GM18505 (cell line): Measurements from ENCODE around the gene AFG1L.
"Not testable (repeated sequence)": the region's sequence is repeated elsewhere in the genome, so short reads cannot be mapped to it uniquely, and the experiment has no call there.

Experiments used
- ATAC-seq: cut with Tn5 transposase; IDR thresholded peaks from one replicate; pipeline ENCODE4 v1.9.1; 2021; ENCODE audit not compliant: unreplicated experiment
- POLR2A ChIP-seq: IDR thresholded peaks from 4 replicates; pipeline ENCODE4 v1.6.1; 2011; ENCODE audit warnings: borderline replicate concordance; ENCODE audit not compliant: insufficient read depth, insufficient read length; ENCODE audit errors: extremely low read depth

Gene AFG1L

DNA sequence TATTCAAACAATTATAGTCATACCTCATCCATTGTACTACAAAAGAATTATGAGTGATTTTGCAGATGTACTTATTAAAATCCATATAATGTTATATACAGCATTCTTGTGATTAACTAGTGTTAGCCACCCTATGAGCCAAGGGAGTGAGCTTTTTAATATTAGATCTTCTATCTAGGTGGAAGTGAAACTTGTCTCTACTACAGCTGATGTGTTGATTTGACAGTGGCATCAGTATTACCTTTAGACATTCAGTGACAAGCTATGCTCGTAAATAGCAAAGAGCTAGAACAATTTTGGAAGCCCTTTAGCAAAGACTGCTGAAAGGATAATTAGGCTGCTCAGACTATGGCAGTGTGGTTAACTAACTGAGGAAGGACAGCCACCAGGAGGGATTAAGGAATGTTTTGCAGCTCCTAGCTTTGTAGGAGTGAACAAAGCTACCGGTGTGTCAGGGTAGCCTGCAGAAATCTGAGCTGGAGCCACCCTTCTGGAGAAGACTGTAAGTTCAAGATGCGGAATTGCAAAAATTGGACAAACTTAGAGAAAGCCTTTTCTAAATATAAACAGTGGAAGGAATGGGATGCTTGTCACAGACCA is 73.7 kb downstream of the AFG1L start:
- no peak for ATAC-seq
- TF ChIP-seq POLR2A: no peak

DNA sequence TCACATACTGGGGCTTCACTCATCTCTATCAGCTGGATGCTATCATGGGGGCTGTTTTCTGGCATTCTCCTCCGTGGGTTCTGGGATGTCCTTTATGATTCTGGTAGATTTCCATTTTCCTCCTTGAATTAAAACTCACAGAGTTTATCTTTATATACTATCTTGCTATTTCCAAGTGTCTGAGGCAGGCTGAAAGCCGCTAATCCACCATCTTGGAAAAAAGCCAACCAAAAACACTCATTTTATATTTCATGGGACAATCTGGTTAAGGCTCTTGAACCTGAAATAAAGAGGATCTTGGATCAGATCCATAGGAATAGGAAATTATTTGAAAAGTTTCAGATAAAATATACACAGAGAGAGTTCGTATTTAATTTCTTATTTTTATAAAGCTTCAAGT is 86.0 kb downstream of the AFG1L start:
- TF ChIP-seq POLR2A: no peak
- no peak for ATAC-seq

DNA sequence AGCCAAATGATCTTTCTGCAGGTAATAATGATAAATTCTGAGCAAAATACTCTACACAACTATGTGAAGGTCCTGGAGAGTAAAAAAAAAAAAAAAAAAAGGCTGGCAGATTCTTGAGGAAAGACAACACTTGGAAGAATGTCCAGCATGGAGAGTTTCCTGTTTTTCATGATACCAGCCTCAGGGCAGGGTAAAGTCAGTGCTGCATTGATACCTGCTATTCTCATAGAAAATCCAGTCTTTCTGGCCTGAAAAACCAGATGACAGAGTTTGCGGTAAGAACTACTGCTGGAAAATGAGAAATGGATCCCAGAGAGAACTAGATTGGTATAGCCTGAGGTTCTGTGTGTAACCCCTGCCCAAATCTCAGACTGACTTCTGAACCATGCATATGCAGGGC is 89.1 kb downstream of the AFG1L start:
- no peak for ATAC-seq
- TF ChIP-seq POLR2A: no peak

DNA sequence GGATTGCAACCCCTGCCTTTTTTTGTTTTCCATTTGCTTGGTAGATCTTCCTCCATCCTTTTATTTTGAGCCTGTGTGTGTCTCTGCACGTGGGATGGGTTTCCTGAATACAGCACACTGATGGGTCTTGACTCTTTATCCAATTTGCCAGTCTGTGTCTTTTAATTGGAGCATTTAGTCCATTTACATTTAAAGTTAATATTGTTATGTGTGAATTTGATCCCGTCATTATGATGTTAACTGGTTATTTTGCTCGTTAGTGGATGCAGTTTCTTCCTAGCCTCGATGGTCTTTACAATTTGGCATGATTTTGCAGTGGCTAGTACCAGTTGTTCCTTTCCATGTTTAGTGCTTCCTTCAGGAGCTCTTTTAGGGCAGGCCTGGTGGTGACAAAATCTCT is 94.3 kb downstream of the AFG1L start:
- ATAC-seq: not testable (repeated sequence)

DNA sequence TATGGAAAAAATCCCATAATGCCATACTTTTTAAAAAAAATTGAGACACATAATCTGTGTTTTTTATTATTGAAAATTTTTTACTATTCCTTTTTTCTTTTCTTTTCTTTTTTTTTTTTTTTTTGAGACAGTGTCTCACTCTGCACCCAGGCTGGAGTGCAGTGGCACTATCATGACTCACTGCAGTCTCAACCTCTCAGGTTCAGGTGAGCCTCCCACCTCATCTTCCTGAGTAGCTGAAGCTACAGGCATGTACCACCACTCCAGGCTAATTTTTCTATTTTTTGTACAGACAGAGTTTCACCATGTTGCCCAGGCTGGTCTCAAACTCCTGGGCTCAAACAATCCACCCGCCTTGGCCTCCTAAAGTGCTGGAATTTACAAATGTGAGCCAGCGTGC is 100.4 kb downstream of the AFG1L start:
- no peak for ATAC-seq
- TF ChIP-seq POLR2A: no peak

DNA sequence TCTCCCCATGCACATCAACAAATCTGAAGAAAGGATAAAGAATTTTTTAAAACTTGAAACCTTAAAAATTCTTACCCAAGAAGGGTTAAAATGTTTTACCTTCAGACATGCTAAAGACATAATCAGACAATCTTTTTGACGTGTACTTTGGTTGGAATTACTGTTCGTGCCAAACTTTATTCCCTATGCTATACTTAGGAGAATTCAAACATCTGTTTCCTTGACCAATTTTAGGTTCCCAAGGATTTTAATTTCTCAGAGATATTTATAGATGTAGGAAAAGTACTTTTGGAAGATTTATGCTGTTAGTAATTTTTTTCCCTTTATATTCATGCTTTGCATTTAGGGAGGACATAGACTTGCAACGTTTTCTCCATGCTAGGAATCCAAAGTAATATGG is 108.4 kb downstream of the AFG1L start:
- no peak for TF ChIP-seq POLR2A
- no peak for ATAC-seq

DNA sequence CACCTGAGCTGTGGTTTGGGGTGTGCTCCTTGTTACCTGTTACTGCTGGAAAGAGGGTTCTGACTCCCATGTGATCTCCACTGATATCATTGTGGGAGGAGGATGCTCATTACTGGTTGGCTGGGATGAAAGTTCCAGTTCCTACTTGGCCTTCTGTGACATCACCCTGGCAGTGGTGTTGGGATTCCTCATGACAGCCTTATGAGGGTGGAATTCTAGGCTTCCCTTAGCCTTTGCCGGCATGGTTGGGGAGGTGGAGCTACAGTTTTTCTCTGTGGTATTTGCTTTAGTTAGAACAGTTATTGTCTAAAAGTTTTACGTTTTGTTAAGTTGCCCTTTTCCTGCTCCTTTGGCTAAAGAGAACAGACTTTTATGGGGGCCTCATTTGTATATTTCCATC is 112.1 kb downstream of the AFG1L start:
- ATAC-seq: no peak
- TF ChIP-seq POLR2A: no peak

DNA sequence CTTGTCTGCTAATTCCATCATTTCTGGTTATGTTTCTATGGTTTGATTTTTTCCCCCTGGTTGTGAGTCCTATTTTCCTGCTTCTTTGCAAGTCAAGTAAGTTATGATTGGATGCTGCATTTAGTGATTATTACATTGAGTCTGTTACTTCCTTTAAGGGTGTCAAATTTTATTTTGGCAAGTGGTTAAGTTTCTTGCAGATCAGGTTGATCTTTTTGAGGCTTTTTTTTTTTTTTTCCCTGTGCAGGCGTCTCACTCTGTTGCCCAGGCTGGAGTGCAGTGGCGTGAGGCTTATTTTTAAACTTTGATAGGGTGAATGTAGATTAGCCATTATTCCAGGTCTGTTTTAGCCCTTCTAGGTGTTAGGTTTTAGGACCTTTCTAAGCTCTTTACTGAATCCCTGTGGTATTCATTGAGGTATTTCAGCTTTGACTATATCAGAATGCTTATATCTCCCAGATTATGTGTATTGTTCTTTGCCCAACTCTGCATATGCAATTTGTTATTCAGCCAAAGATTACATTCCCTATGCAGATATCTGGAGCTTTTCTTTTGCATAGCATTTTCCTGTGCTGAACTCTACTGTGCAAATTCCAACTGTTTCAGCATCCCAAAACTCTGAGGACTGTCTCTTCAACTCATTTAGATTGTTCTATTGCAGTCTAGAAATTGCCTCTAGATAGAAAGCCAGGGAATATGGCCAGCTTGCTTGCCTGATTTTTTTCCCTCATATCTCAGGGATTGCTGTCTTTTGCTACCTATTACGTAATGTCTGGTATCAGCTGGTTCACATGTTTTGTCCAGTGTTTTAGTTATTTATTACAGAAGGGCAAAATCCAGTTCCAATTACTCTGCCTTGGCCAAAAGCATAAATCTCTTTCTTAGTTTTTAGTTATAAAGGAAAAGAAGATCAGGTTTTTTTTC is 113.3 kb downstream of the AFG1L start:
- TF ChIP-seq POLR2A: no peak

DNA sequence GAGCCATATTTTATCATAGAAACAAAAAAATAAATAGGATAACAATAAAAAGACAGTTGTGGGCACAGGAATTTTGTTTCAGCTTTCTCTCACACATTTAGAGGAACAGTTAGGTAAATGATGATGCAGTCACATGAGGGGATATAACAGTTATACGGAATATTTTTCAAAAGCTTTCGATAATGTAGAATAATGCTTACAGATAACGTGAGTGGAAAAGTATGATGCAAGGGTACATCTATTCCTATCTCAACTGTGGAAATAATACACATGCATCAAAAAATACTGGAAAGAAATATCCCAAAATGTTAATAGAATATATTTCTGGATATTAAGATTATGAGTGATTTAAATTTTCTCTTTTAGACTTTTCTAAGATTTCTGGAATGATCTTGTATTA is 114.0 kb downstream of the AFG1L start:
- ATAC-seq: no peak
- TF ChIP-seq POLR2A: no peak

More for the DNA sequence above, 113.3 kb downstream of the AFG1L start:
- no peak for ATAC-seq

DNA sequence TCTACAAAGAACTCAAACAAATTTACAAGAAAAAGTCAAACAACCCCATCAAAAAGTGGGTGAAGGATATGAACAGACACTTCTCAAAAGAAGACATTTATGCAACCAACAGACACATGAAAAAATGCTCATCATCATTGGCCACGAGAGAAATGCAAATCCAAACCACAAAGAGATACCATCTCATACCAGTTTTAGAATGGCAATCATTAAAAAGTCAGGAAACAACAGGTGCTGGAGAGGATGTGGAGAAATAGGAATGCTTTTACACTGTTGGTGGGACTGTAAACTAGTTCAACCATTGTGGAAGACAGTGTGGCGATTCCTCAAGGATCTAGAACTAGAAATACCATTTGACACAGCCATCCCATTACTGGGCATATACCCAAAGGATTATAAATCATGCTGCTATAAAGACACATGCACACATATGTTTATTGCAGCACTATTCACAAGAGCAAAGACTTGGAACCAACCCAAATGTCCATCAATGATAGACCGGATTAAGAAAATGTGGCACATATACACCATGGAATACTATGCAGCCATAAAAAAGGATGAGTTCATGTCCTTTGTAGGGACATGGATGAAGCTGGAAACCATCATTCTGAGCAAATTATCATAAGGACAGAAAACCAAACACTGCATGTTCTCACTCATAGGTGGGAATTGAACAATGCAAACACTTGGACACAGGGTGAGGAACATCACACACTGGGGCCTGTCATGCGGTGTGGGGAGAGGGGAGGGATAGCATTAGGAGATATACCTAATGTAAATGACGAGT is 121.4 kb downstream of the AFG1L start:
- not testable (repeated sequence) for ATAC-seq

DNA sequence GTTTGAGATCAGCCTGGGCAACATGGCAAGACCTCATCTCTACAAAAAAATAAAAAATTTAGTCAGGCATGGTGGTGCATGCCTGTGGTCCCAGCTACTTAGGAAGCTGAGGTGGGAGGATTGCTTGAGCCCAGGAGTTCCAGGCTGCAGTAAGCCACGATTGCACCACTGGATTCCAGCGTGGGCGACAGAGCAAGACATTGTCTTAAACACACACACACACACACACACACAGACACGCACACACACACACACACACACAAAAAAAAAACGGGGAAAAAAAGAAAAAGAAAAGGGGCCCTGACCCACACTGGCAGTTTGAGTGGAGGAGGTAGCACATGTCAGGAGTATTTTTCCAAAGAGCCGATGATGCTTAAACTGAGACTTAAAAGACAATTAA is 122.2 kb downstream of the AFG1L start:
- no peak for TF ChIP-seq POLR2A
- no peak for ATAC-seq

DNA sequence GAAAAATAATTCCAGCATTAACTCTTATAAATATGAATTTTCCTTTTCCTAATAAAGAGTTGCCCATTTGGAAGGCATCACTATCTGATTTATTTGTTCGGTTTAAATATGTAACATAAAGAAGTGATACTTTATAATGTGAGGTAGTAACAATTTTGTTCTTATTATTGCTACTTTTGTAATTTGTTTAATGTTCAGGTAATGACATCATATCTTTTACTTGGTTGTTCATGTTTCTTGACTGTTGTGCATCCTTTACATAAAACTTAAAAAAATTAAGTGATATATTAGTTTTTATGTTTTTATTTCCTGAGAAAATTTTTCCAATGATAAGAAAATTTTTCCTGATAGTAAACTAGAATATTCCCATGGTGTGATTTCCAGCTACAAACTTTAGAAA is 124.6 kb downstream of the AFG1L start:
- no peak for TF ChIP-seq POLR2A
- no peak for ATAC-seq

DNA sequence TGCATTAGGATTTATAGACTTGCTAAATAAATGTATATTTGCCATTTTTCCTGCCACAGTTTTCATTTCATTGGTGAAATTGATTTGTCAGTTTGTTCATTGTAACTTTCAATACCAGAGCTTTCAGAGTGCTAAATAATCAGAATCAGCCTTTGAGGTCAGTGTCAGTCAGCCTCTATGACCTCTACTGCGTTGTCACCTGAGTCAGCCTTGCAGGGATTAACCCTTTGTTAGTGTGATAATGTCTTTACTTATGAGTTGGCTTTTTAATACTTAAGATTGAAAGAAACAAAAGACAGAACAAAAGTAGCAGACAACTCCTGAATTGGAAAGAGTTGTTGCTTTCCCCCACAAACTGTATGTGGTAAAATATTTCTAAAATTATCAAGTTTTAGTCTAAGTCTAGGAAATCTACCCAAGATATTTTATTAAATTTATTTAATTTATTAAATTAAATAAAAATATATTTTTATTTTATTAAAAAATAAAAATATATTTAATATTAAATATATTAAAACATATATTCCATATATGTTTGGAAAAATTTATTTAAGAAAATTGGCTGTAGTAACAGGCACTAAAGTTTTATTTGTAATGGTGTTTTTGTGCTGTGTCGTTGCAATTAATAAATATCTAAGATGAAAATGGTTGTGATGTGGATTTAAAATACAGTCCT is 125.2 kb downstream of the AFG1L start:
- TF ChIP-seq POLR2A: no peak
- ATAC-seq: no peak
